Activated gamma-delta T cell (primary cell): ENCODE data around the gene ITGA4.
A peak's percentile ranks its signal among the peaks of the same experiment; 100 is the strongest.
"Not testable (repeated sequence)": the region's sequence is repeated elsewhere in the genome, so short reads cannot be mapped to it uniquely, and the experiment has no call there.

Experiments used
- DNase-seq: peaks from one replicate; lab custom pipeline; 2025; lab: John Stamatoyannopoulos, UW
- total RNA-seq, 2 donors: gene quantifications; one replicate each; lab custom pipeline; 2026; lab: John Stamatoyannopoulos, UW

The ITGA4 gene
- 580 to 929 reads per million in 2 donors for total RNA-seq

- peak; percentile 69 for DNase-seq
Measured at GRCh38 chr2:181457121-181457740, at the start of gene ITGA4. TSS of gene ITGA4 (plus strand) at chr2:181457386. CDS start at chr2:181457655, 269 bp downstream.

- no peak for DNase-seq
Measured at GRCh38 chr2:181408861-181409260, 48.3 kb upstream of the ITGA4 start.

GRCh38 chr2:181411105-181411849 is 45.9 kb upstream of the ITGA4 start:
- no peak for DNase-seq

- DNase-seq = no peak
Measured at GRCh38 chr2:181419129-181419855, 37.9 kb upstream of the ITGA4 start.

GRCh38 chr2:181420259-181421130 is 36.7 kb upstream of the ITGA4 start:
- DNase-seq = no peak

- no peak for DNase-seq
Measured at GRCh38 chr2:181421131-181421458, 36.1 kb upstream of the ITGA4 start.

GRCh38 chr2:181421464-181421863 is 35.7 kb upstream of the ITGA4 start:
- no peak for DNase-seq

- DNase-seq = no peak
Measured at GRCh38 chr2:181426672-181427071, 30.5 kb upstream of the ITGA4 start.

GRCh38 chr2:181430406-181431118 is 26.6 kb upstream of the ITGA4 start:
- DNase-seq = no peak

- no peak for DNase-seq
Measured at GRCh38 chr2:181431674-181432073, 25.5 kb upstream of the ITGA4 start.

GRCh38 chr2:181438261-181438660 is 18.9 kb upstream of the ITGA4 start:
- no peak for DNase-seq

GRCh38 chr2:181440344-181440743 is 16.8 kb upstream of the ITGA4 start:
- DNase-seq = no peak

- no peak for DNase-seq
Measured at GRCh38 chr2:181440919-181441318, 16.3 kb upstream of the ITGA4 start.

GRCh38 chr2:181441670-181442069 is 15.5 kb upstream of the ITGA4 start:
- no peak for DNase-seq

GRCh38 chr2:181444654-181445053 is 12.5 kb upstream of the ITGA4 start:
- no peak for DNase-seq

- DNase-seq = no peak
Measured at GRCh38 chr2:181446985-181447384, 10.2 kb upstream of the ITGA4 start.

- DNase-seq = not testable (repeated sequence)
Measured at GRCh38 chr2:181449278-181449677, 7.9 kb upstream of the ITGA4 start.

- DNase-seq = no peak
Measured at GRCh38 chr2:181454686-181455450, 2.3 kb upstream of the ITGA4 start.

GRCh38 chr2:181456660-181457120 is 496 bp upstream of the ITGA4 start:
- peak; percentile 38 for DNase-seq

GRCh38 chr2:181457741-181458425 is 697 bp downstream of the ITGA4 start:
- DNase-seq = peak; percentile 21
